DND-41 (cell line): Measurements from ENCODE around the gene PRICKLE3.

ENCODE experiments used
- EZH2 ChIP-seq: IDR thresholded peaks from 3 replicates; pipeline ENCODE4 v1.6.1; 2012; ENCODE audit warnings: borderline replicate concordance, low read depth, mild to moderate bottlenecking, moderate library complexity, low read length, inconsistent platforms; ENCODE audit not compliant: severe bottlenecking
- TF ChIP-seq, protein P1 (sequence below): IDR thresholded peaks from 2 replicates; pipeline ENCODE4 v1.5.1; 2012; ENCODE audit warnings: borderline replicate concordance, low read length, moderate library complexity, mild to moderate bottlenecking; ENCODE audit not compliant: poor library complexity, severe bottlenecking; ENCODE audit errors: extremely low read depth

DNA sequence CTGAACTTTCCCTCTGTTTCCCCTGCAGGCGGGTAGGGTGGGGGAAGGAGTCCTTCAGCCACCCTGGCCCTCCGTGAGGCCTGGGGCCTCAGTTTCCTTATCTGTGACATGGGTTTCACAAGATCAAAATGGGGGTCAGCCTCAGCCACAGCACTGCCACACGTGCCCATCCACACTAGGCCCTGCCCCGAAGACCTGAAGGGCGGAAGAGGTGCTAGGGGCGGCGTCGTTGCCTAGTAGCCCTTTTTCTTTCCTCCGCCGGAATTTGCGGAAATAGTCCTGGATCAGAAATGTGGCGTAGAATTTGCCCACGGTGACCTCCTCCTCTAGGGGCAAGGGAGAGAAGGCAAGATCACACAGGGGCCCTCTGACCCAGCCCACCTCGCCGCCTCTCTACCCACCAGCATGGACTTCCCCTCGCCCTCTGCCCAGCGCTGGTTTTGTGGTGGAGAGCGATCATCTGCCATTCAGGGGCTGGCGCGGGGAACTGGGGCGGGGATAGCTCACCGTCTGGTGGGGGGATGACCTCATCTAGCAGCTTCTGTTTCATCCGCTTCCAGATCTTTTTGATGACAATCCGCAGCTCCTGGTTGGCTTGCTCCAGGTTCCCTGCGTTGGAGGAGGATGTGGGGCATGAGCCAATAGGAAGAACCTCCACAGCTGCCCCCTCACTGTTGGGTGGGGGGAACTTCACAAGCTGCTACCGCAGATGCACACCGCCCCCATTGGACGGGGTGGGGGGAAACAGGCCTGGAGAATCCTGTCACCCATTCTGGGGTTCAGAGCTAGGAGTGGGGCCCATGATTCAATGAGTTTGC lies 23.5 kb upstream of the PRICKLE3 start:
- no peak for TF ChIP-seq EZH2
- TF ChIP-seq, protein P1, sequence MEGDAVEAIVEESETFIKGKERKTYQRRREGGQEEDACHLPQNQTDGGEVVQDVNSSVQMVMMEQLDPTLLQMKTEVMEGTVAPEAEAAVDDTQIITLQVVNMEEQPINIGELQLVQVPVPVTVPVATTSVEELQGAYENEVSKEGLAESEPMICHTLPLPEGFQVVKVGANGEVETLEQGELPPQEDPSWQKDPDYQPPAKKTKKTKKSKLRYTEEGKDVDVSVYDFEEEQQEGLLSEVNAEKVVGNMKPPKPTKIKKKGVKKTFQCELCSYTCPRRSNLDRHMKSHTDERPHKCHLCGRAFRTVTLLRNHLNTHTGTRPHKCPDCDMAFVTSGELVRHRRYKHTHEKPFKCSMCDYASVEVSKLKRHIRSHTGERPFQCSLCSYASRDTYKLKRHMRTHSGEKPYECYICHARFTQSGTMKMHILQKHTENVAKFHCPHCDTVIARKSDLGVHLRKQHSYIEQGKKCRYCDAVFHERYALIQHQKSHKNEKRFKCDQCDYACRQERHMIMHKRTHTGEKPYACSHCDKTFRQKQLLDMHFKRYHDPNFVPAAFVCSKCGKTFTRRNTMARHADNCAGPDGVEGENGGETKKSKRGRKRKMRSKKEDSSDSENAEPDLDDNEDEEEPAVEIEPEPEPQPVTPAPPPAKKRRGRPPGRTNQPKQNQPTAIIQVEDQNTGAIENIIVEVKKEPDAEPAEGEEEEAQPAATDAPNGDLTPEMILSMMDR: no peak
